HG02759 (cell line): ENCODE measurements around the gene HDAC8.

ENCODE experiments used
- ATAC-seq: cut with Tn5 transposase; IDR thresholded peaks from one replicate; pipeline ENCODE4 v1.9.1; 2021; ENCODE audit warnings: mild to moderate bottlenecking, moderate library complexity; ENCODE audit not compliant: unreplicated experiment

Gene HDAC8

DNA sequence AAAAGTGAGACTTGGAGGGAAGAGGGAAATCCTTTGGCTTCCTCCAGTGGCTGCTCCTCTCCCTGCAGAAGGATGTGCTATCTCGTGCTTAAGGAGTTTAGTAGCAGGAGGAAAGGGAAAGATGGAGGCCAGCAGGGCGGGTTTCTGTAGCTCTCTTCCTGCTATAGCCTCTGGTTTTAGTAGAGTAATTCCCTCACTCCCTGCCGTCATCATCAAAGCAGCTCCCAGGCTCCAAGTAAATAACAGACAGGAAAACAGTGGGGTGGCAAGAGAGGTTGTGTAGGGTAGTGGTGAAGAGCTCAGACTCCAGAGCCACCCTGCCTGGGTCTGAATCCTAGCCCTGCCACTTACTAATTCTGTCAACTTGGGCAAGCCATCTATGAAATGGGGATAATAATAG, 185.4 kb downstream of the HDAC8 start:
- ATAC-seq, result no peak

DNA sequence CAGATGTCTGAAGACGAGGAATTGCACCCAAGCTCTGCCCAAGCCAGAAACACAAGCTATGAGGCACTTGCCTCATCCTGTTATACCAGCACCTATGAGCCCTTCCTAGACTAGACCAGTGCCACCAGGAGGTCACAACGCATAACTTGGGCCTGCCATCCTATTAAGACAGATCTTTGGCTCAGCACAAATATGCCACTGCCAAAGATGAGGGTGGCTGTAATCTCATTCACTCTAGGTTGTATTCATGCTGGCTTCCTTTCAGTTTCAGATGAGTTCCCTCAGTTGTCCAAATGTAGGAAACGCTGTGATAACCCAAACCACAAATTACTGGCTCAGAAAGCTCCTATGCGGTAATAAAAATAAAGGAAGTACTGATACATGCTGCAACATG, 190.4 kb downstream of the HDAC8 start:
- ATAC-seq, result no peak

DNA sequence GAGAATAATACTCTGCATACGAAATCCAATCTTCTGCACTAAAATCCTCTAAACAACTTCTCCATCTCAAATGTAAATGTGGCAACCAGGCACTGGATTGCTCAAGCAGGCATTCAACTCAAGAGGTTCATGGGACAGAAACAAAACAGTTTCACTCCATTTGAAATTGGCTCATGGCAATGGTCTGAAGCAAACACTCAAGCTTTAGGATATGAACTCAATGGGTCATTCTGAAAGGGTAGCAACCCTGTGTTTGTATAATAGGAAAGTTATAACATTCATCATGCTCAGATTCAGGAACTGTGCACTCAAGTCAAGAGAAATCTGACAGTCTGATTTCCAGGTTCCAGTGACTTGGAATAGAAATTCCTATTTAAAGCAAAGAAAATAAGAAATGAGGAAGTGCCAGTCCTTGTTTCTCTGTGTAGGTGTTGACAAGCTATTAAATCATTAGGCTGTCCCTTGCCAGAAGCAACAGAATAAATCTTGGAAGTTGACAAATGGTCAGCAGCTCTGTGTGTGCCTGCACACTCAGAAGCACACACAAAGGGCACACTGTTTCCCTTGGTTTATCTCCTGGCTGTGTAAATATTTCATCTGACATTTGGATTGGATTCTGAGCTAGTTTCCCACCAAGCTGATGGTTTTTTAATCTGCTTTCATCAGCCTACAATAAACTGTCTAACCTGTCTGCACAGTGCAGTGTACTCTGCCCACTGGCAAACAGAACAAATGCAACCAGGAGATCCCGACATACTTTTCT, 191.0 kb downstream of the HDAC8 start:
- ATAC-seq, result no peak

DNA sequence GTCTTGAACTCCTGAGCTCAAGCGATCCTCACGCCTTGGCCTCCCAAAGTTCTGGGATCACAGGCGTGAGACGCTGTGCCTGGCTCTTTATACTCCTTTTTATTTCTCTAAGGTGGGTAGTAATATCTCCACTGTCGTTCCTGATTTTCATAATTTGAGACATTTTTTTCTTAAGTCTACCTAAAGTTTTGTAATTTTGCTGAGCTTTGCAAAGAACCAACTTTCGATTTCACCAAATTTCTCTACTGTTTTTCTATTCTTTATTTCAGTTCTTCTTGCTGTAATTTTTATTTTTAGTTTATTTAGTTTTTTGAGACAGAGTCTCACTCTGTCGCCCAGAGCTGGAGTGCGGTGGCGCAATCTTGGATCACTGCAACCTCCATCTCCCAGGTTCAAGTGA, 196.5 kb downstream of the HDAC8 start:
- no peak for ATAC-seq

DNA sequence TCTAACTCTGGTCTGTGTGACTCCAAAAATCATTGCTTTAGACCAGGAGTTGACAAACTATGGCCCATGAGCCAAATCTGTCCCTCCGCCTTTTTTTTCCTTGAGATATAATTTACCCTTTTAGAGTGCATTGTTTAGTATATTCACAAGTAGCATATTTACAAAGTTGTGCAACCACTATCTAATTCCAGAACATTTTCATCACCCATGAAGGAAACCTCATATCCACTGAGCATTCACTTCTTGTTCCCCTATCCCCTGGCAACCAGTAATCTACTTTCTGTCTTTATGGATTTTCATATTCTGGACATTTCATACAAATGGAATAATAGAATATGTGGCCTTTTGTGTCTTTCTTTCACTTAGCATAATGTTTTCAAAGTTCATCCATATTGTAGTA, 199.5 kb downstream of the HDAC8 start:
- ATAC-seq, result no peak

DNA sequence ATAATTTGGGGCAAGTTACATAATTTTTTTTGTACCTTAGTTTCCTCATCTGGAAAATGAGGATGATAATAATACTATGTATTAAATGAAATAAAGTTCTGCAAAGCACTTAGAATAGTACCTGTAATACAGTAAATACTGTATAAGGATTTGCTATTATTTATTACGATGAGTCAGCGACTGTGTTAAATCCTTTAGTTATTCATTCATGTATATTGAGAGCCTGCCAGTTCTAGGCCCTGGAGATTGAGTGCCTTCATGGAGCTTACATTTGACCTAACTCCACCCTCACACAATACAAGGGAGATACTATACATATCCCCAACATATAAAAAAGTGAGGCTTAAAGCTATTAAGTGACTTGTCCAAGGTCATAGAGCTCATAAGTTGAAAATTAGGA, 199.9 kb downstream of the HDAC8 start:
- ATAC-seq, result no peak

DNA sequence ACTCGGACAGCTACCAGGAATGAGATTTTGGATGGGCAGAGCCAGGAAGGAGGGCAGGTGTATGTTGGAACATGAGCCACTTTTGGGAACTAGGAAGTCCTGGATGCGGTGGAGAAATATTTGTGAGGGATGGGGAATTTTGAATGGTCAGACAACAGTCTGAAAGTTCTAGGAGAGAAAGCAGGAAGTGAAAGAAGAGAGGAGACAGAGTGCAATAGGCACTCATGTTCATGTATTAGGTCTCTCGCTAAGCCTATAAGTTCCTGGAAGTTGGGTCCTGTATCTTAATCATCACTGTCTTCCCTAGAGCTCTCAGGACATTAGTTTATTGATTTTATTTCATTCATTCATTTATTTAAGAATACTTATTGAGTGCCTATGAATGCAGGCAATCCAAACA, 201.2 kb downstream of the HDAC8 start:
- ATAC-seq, result no peak

DNA sequence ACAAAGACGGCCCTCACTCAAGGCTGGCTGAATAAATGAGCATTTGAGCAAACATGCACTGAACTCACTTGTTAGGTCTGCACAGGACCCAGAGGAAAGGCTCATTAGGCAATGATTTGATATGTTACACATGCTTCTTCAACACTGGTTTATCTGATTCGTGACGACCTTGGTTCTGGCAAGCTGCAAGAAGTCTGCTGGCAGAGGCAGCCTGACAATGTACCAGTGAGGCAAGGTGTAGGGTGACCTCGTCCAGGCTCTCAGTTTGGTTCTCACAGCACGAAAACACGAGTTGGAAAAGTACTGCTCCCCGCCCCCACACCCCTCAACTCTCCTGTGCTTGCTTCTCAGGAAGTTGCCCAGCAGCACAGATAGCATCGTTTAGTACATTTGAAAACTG, 203.8 kb downstream of the HDAC8 start:
- no peak for ATAC-seq

DNA sequence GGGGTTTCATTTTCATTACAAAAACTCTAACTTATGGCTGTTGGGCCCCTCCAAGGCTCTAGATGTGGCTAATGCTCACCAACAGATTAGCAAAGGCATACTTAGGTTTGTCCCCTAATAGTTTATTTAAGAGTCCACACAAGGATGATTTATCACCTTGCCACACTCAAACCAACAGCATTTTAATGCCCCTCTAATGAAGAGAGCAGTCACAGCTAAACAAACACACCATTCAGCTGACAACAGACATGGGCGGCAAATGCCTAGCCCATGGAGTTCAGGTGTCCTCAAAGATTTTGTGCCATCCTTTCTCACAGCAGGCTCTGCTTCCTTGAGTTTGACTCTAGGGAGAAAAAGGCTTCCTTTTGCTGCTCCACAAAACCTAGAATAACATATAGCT, 205.1 kb downstream of the HDAC8 start:
- ATAC-seq, result no peak

DNA sequence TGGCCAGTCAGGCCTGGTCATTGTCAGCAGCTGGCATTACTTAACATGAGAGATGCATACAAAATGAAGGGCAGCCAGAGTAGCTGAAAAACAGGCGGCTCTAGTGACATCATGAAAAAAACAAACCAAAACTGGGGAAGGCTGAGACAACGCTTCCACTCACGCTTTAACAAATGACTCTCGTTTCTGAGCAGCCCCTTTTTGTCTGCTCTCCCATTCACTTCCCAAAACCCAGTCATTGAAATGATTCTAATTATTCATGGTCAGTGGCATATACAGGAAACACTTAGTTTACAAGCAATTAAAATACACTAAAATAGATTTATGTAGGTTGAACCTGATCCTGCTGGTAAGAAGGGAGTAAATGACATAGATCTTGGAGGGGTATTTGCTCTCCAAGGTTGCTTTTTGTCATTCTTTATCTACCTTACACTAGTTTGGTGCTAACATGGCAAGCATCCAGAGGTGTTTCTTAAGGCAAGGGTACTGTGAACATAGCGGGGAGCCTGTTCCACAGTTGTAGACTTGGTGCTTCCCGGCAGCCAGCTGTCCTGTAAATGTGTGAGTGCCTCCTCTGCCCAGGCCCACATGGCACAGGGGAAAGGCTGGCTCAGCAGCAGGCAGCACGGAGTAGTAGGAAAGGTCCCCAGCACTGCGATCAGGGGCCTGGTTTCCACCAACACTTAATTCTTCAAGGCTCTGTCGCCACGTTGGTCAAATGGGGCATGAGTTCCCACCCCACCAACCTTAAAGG, 205.8 kb downstream of the HDAC8 start:
- ATAC-seq, result no peak

DNA sequence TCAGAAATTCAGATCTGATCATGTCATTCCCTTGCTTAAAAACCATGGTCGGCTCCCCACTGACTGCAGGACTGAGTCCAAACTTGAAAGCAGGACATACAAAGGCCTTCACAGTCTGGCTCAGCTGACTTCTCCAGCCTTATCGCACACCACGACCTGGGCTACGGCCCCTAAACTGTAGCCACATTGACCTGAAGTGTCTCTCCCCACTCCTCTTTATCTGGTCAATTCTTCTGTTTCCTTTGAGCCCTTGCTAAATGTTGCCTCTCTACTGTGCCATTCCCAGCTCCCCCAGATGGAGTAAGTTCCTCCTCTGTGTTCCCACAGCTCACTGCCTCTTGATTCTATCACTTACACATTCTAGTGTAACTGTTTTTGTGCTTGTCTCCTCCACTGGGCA, 206.5 kb downstream of the HDAC8 start:
- ATAC-seq, result no peak

DNA sequence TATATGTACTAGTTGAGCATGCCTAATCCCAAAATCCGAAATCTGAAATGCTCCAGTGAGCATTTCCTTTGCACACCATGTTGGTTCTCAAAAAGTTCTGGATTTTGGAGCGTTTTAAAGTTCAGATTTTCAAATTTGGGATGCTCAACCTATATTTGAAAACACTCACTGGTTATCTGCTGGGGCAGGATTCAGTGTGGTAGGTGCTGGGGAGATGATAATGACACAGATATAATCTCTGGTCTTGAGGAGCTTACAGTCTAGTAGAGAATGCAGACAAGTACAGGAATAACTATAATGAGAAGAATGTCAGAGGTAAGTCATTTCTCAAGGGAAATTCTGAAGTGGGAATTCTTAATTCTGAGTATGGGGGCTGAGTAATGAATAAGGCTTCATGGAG, 207.5 kb downstream of the HDAC8 start:
- ATAC-seq, result no peak

DNA sequence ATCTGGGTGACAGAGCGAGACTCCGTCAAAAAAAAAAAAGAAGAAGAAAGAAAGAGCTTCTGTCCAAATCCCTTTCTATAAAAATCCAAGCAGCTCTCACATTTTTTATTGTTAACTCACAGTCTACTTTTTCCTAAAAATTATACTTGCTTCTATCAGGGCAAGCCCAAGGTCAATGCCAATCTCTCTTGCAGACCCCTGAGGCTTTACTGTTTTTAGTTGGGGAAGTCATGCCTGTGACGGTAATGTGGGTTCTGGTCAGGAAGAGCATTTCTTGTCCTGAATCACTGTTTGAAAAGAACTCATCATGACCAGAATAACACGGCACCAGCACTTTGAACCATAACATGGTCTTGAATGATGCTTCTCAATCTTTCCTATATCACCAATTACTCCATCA, 212.3 kb downstream of the HDAC8 start:
- ATAC-seq, result no peak

DNA sequence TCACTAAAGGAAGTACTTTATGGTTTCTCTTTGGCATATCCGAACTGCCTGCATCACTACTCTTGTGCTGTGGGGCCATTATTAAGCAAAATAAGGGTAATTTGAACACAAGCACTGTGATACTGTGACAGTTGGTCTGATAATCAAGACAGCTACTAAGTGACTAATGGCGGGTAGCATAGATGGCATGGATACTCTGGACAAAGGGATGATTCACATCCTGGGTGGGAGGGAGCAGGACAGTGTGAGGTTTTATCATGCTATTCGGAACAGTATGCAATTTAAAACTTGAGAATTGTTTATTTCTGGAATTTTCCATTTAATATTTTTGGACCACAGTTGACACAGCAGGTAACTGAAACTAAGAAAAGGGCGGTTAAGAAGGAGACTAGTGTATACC, 214.3 kb downstream of the HDAC8 start:
- ATAC-seq, result no peak

DNA sequence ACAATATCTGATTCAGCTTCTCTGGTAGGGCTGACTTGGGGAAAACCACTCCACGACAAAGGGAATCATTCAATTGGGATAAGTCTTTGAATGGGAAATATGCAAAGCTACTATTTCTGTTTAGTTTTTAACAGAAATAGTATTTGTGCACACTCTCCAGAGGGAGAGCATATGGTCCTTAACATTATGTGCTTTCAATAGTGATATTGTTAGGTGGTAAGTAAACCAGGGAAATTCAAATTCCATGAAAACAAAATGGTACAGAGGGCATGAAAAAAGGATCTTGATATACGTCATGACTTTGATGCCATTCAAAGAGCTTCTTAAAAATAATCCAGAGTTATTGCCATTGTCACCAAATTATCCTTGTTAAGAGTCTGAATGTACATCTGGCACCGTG, 219.9 kb downstream of the HDAC8 start:
- no peak for ATAC-seq

DNA sequence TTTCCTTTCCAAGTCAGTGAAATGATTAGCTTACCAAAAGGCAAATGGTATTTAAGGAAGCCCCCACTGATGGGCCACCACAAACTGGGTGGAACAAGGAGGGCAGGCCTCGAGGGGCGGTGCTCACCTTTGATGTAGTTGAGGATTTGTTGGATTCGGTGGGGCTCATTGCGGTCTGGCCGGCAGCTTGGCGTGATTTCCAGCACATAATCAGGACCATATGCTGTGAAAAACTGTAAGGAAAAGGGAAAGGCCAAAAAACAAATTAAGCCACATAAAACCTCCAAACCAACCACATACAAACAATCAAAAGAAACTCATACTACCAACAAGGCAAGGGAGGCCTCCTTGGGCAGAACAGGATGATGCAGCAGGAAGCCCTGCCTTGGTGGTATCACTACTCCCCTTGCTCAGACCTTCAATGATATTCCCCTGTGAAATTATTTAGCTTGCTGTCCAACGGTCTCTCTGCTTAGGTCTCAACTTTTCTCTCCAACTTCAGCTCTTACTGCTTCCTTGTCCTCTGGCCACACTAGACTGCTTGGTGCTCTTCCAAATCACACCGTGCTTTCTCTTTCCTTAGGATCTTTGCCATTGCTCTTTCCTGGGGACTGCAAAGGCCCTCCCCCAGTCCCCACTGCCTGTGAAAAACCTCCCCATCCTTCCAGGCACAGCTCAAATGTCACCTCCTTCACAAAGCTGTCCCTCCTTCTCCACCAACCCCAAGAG, 220.9 kb downstream of the HDAC8 start:
- ATAC-seq, result no peak

DNA sequence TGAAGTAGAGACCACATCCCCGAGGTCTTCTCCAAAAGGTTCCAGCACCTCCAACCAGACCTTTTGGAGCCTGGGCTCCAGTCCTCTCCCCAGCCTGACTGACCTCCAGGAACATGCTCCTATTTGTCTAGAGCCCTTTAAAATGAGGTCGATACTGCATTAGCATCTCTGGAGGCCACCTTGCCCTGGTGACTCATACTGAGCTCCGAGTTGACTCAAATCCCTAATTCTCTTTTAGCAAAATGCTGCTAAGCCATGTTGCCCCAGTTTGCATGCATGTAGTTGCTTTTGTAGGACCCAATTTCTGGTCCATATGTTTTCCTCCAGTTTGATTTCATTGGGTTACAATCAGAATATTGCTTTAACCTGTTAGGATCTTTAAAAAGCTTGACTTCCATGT, 223.5 kb downstream of the HDAC8 start:
- peak; percentile 98 for ATAC-seq

DNA sequence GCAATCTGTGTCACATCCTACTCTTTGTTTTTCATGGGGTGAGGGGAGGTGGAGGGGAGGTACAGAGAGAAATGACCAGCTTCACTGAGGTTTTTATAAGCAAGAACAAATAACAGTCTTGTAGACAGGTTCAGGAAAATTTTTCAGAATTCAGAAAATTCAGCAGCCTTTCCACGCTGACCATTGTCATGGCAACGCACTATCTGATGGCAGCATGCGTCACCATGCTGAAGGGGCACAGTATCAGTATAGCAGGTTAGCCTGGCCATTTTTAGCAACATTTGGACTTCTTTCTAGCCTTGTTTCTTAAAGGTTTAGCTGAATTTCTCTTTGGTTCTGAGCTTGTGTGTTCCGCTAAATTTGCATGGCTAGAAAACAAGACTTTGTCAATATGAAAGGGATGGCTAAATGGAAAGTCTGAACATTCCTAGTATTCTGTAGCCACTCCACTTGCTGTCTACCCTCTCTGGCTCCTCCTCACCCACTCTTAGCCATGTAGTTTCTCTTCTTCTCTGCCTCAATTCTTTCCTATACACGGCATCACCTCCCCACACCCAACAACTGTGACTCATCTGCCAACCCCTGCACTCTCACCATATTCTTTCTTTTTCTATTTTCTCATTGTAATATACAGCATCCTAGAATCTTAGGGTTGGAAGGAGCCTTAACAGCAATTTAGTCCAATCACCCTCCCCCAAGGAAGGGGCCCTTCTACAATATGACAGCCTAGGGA, 224.2 kb downstream of the HDAC8 start:
- no peak for ATAC-seq

DNA sequence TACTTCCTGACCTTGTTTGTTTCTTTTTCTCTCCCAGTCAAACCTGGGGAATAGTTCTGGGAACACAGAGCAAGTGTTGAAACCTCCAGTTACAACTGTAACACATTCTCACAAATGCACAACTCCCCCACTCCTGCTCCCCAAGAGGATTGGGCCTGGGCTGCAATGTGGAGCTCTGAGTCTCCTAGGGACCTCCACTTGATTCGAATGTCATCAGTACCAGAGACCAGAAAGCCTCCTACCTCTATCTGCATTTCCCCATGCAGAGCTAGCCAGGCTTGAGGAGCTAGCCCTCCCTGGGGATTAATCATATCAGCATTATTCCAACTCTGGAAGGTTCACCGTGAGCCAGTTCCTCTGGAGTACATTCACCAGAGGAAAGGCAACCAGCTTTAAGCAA, 225.3 kb downstream of the HDAC8 start:
- ATAC-seq, result no peak

DNA sequence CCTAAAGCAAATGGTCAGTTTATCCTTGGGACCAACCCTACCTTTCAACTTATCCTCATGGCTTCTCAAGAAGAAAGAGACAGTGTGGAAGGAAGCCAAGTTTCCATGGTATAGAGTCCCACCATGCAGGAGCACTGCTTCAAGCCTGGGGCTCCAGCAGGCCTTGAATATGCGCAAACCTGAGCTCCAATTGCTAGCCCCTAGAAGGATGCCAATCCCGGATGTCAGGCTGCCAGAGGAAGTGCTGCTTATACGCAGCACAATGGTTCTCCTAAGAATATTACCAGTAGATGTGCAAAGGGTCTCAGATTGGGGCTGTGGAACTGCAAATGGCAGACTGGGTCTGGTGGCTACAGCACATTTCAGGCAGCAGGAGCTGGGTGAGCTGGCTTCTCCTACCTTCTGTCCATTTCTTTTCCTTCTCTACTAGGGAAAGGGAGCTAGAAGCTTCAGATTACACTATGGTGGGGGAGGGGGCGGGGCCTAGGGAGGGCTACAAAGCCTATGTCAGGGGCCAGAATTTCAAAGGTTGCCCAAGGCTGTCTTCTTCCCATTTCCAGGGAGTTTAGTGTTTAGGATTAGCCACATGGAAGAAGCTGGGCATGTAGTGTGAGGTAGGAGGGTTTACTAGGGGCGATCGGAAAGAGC, 226.2 kb downstream of the HDAC8 start:
- no peak for ATAC-seq

DNA sequence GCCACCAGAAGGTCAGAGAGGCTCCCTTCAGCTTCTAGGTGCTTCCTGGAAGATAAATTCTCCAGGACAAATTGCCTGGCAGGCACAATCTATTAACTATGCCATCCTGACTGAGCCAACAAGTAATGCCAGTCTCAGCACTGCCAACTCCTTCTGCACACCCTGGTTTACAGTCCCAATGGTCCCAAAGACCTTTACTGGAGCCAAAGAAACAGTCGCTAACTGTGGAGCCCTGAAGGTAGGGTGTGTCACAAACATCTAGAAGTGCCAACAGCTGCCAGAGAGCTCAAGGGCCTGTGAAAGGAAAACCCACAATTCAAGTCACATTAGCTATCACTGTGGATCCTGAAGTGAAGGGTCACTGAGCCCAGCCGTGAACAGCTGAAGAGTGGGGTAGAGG, 232.0 kb downstream of the HDAC8 start:
- ATAC-seq, result no peak
